Esophagus muscularis mucosa (tissue), 4 donors: ENCODE data around the gene PTPRN2. TPM values are rescaled to one million over a fixed set of nuclear protein-coding genes. Genes with fewer than 3 reads are reported as not detected.

Experiments used
- DNase-seq: peaks from one replicate; pipeline ENCODE4 v3.0.0-alpha.2; 2017; ENCODE audit errors: extremely low spot score
- H3K27ac ChIP-seq, 4 donors: fragments of 200-600 bp; sonication (generic); replicated peaks in 1 of 4; 1 replicate in 3 of 4; 2 replicates in 1 of 4; pipeline ENCODE4 v1.5.1; 2016 to 2019; ENCODE audit warnings: mild to moderate bottlenecking in 1 of 4
- H3K27me3 ChIP-seq, 4 donors: fragments of 200-600 bp; sonication (generic); one replicate each; pipeline versions ENCODE4 v1.5.1 to v1.6.0; 2016 to 2019
- H3K36me3 ChIP-seq, 4 donors: fragments of 200-600 bp; sonication (generic); one replicate each; pipeline ENCODE4 v1.5.1; 2016 to 2019
- H3K4me1 ChIP-seq, 4 donors: fragments of 200-600 bp; sonication (generic); one replicate each; pipeline ENCODE4 v1.5.1; 2016 to 2019
- H3K4me3 ChIP-seq, 4 donors: fragments of 200-600 bp; sonication (generic); 1 replicate in 2 of 4; 2 replicates in 2 of 4; pipeline ENCODE4 v1.5.1; 2016 to 2019; ENCODE audit warnings: mild to moderate bottlenecking in 4 of 4, moderate library complexity in 1 of 4
- H3K9me3 ChIP-seq, 4 donors: fragments of 200-600 bp; sonication (generic); 1 replicate in 3 of 4; 2 replicates in 1 of 4; pipeline ENCODE4 v1.5.1; 2016 to 2019
- EP300 ChIP-seq: sonication (generic); formaldehyde crosslinking; IDR thresholded peaks from one replicate; pipeline ENCODE4 v1.6.1; 2017; ENCODE audit warnings: antibody characterized with exemption
- POLR2A ChIP-seq: fragments of 450-650 bp; IDR thresholded peaks from one replicate; pipeline ENCODE4 v1.6.1; 2017; ENCODE audit warnings: antibody characterized with exemption, moderate library complexity, mild to moderate bottlenecking, low read depth
- POLR2AphosphoS5 ChIP-seq, 2 donors: sonication (generic); formaldehyde crosslinking; IDR thresholded peaks; one replicate each; pipeline ENCODE4 v1.6.1; 2017; ENCODE audit warnings: antibody characterized with exemption in 2 of 2
- WGBS: methylation state at CpG from one replicate; pipeline ENCODE4 v1.1.5; 2018; 5-methylcytosine and 5-hydroxymethylcytosine counted together
- intact Hi-C: fragments of 100-400 bp; cut with DNase I; formaldehyde crosslinking; loops from one replicate; pipeline ENCODE4 v1.15.1; 2023
- total RNA-seq, 4 donors: library from RNA; depleted of rRNA; stranded (reverse); fragments of >200 nt; gene quantifications; one replicate each; pipeline versions ENCODE4 v1.1.0 to v1.2.1, GENCODE V29; 2016
- TF ChIP-seq, protein P1 (sequence below), 3 experiments: fragments of 200-600 bp in 2 of 3; fragments of 450-650 bp in 1 of 3; sonication (generic) in 2 of 3; IDR thresholded peaks; one replicate each; pipeline ENCODE4 v1.5.1; 2017 to 2019; ENCODE audit warnings: antibody characterized with exemption in 3 of 3, mild to moderate bottlenecking in 2 of 3, moderate library complexity in 1 of 3

The PTPRN2 gene
- total RNA-seq, 4 donors from 2014 or later: 2.1 to 3.1 (median 3.1) TPM

GRCh38 chr7:158623241-158623640 lies 35.6 kb upstream of the PTPRN2 start:
- 94% methylated on average over 13 of the region's 13 CpGs for WGBS
- intact Hi-C loops: no loop called here
- H3K4me3 ChIP-seq: no peak overlapping the region

GRCh38 chr7:158620839-158621441 lies 33.3 kb upstream of the PTPRN2 start:
- DNase-seq: no peak
- no peak overlapping the region for H3K4me3 ChIP-seq
- no peaks in the 10 kb centered on the region for H3K36me3 ChIP-seq
- TF ChIP-seq POLR2AphosphoS5 (IDR thresholded peaks at IDR 0.05): no peak
- TF ChIP-seq EP300: no peak
- TF ChIP-seq, protein P1, sequence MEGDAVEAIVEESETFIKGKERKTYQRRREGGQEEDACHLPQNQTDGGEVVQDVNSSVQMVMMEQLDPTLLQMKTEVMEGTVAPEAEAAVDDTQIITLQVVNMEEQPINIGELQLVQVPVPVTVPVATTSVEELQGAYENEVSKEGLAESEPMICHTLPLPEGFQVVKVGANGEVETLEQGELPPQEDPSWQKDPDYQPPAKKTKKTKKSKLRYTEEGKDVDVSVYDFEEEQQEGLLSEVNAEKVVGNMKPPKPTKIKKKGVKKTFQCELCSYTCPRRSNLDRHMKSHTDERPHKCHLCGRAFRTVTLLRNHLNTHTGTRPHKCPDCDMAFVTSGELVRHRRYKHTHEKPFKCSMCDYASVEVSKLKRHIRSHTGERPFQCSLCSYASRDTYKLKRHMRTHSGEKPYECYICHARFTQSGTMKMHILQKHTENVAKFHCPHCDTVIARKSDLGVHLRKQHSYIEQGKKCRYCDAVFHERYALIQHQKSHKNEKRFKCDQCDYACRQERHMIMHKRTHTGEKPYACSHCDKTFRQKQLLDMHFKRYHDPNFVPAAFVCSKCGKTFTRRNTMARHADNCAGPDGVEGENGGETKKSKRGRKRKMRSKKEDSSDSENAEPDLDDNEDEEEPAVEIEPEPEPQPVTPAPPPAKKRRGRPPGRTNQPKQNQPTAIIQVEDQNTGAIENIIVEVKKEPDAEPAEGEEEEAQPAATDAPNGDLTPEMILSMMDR (IDR thresholded peaks at IDR 0.05): no peak
- TF ChIP-seq POLR2A: no peak
- H3K27me3 ChIP-seq: no peaks in the 10 kb centered on the region
- no peaks in the 10 kb centered on the region for H3K4me1 ChIP-seq
- H3K27ac ChIP-seq: no peak overlapping the region
- no peaks in the 10 kb centered on the region for H3K9me3 ChIP-seq
- WGBS: 91% methylated on average over 6 of the region's 6 CpGs
- intact Hi-C loops: no loop called here

More at GRCh38 chr7:158623241-158623640, 35.6 kb upstream of the PTPRN2 start:
- no peak for TF ChIP-seq EP300
- no peak for TF ChIP-seq POLR2A
- TF ChIP-seq, protein P1 (IDR thresholded peaks at IDR 0.05): no peak
- no peak for TF ChIP-seq POLR2AphosphoS5 (IDR thresholded peaks at IDR 0.05)
- Histone ChIP-seq H3K27ac (no peak overlapping the region), H3K4me1 (no peaks in the 10 kb centered on the region), H3K9me3 (no peaks in the 10 kb centered on the region), H3K36me3 (no peaks in the 10 kb centered on the region), H3K27me3 (no peaks in the 10 kb centered on the region)
- no peak for DNase-seq

DNA sequence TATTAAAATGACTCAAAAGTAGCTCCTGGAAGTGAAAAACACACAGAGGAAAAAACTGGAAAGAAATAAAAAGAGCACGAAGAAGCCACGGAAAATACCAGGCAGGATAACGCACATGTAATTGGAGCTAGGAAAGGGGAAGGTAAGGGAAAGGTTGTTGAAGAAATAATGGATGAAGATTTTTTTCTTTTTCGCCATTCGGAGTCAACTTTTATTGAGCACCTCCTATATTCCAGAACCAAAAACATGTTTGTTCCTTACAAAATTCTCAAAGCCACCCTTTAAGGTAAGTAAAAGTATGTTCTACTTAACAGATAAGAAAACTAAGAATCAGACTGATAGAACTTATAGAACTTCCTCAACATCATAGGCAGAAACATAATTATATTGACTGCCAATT lies 32.8 kb upstream of the PTPRN2 start:
- TF ChIP-seq, protein P1 (IDR thresholded peaks at IDR 0.05): no peak
- no peak for TF ChIP-seq POLR2A
- TF ChIP-seq EP300: no peak
- no peak for TF ChIP-seq POLR2AphosphoS5 (IDR thresholded peaks at IDR 0.05)
- intact Hi-C loops: no loop called here
- 92% methylated on average over 5 of the region's 5 CpGs for WGBS

DNA sequence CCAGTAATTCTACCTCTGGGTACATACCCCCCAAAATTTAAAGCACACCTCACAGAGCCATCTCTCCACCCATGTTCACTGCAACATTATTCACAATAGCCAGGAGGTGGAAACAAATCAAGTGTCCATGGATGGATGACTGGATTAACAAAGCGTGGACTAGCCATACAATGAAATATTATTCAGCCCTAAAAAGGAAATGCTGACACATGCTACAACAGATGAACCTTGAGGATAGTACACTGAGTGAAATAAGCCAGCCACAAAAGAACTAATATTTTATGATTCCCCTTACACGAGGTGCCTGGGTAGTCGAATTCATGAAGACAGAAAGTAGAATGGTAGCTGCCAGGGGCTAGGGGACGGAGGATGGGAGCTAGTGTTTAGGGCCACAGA lies 31.1 kb upstream of the PTPRN2 start:
- no peak for DNase-seq
- H3K4me3 ChIP-seq: no peak overlapping the region
- no peak overlapping the region for H3K27ac ChIP-seq
- no peaks in the 10 kb centered on the region for H3K4me1 ChIP-seq
- H3K36me3 ChIP-seq: no peaks in the 10 kb centered on the region
- intact Hi-C loops: no loop called here
- TF ChIP-seq POLR2AphosphoS5 (IDR thresholded peaks at IDR 0.05) (no peak), EP300 (no peak), POLR2A (no peak)
- TF ChIP-seq, protein P1 (IDR thresholded peaks at IDR 0.05): no peak
- no peaks in the 10 kb centered on the region for H3K9me3 ChIP-seq
- WGBS: 94% methylated on average over 4 of the region's 4 CpGs
- H3K27me3 ChIP-seq: no peaks in the 10 kb centered on the region

More for the DNA sequence above, 32.8 kb upstream of the PTPRN2 start:
- no peak for DNase-seq
- Histone ChIP-seq H3K27ac (no peak overlapping the region), H3K27me3 (no peaks in the 10 kb centered on the region), H3K9me3 (no peaks in the 10 kb centered on the region), H3K36me3 (no peaks in the 10 kb centered on the region), H3K4me1 (no peaks in the 10 kb centered on the region), H3K4me3 (no peak overlapping the region)

DNA sequence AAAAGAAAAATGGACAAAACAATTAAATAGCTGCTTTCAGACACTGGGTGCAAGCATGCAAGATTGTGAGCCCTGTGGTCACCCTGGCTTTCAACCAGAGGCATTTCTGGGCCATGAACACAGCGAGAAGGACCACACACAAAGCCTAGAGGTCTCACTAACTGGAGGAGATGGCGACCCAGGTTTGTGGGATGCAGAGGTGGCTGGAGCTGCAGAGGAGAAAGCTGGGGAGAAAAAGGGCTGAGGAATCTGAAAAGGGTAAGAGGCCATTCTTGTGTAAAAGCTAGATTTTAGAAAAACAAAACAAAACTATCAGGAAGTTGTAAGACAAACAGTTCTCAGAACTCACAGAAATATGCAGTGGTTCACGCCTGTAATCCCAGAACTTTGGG lies 30.1 kb upstream of the PTPRN2 start:
- H3K27ac ChIP-seq: no peak overlapping the region
- TF ChIP-seq EP300 (no peak), POLR2AphosphoS5 (IDR thresholded peaks at IDR 0.05) (no peak), POLR2A (no peak)
- TF ChIP-seq, protein P1 (IDR thresholded peaks at IDR 0.05): no peak
- no peak for DNase-seq
- no peaks in the 10 kb centered on the region for H3K36me3 ChIP-seq
- intact Hi-C loops: no loop called here
- H3K4me3 ChIP-seq: no peak overlapping the region
- no peaks in the 10 kb centered on the region for H3K9me3 ChIP-seq
- 97% methylated on average over 3 of the region's 3 CpGs for WGBS
- H3K4me1 ChIP-seq: no peaks in the 10 kb centered on the region
- H3K27me3 ChIP-seq: no peaks in the 10 kb centered on the region
